Mammary epithelial cell (primary cell): ENCODE data around the gene CYSTM1.

Experiments used
- CTCF ChIP-seq, 2 donors: IDR thresholded peaks in 1 of 2; conservative IDR thresholded peaks in 1 of 2; 2 replicates each; pipeline ENCODE4 v1.5.1; 2011 to 2012; ENCODE audit warnings: inconsistent platforms in 2 of 2, low read length in 2 of 2, mild to moderate bottlenecking in 2 of 2, control low read depth in 1 of 2, low read depth in 1 of 2; ENCODE audit not compliant: insufficient read depth in 1 of 2; ENCODE audit errors: extremely low read depth in 1 of 2
- EZH2 ChIP-seq: IDR thresholded peaks from 2 replicates; pipeline ENCODE4 v1.6.1; 2012; ENCODE audit warnings: low read length, inconsistent platforms, borderline replicate concordance

- TF ChIP-seq EZH2: no peak
- no peak for TF ChIP-seq CTCF (conservative IDR thresholded peaks at IDR 0.05 in 1 of 2, IDR thresholded peaks at IDR 0.05 in 1 of 2; ENCODE audit: extremely low read depth in 1 of 2, insufficient read depth in 1 of 2, low read depth in 1 of 2, low read length in 2 of 2)
These were observed 74.5 kb downstream of the CYSTM1 start for GRCh38 chr5:140249536-140249935.
